HepG2 (cell line): ENCODE measurements around the gene NHERF2. TPM values are rescaled to one million over a fixed set of nuclear protein-coding genes. Genes with fewer than 3 reads are reported as not detected.

ENCODE experiments used
- ARID5B ChIP-seq: IDR thresholded peaks from 2 replicates; pipeline ENCODE4 v1.4.0; 2020; ENCODE audit warnings: mild to moderate bottlenecking, missing genetic modification reagents
- FLYWCH1 ChIP-seq: sonication (generic); formaldehyde crosslinking; IDR thresholded peaks from 2 replicates; pipeline ENCODE4 v1.8.1; 2023; ENCODE audit warnings: mild to moderate bottlenecking, missing genetic modification reagents
- FOXK1 ChIP-seq: sonication (generic); formaldehyde crosslinking; IDR thresholded peaks from 2 replicates; pipeline ENCODE4 v1.4.0; 2020; ENCODE audit warnings: low read depth, missing genetic modification reagents, borderline replicate concordance
- FOXO1 ChIP-seq: sonication (generic); formaldehyde crosslinking; IDR thresholded peaks from 2 replicates; pipeline ENCODE4 v1.4.0; 2020; ENCODE audit warnings: missing genetic modification reagents
- MAX ChIP-seq: IDR thresholded peaks from 2 replicates; pipeline ENCODE4 v1.6.1; 2012; ENCODE audit warnings: inconsistent platforms
- POLR2AphosphoS2 ChIP-seq: IDR thresholded peaks from 2 replicates; pipeline ENCODE4 v1.6.1; 2011; ENCODE audit warnings: low read depth, low read length, improper control_type of control experiment
- TFE3 ChIP-seq: IDR thresholded peaks from 2 replicates; pipeline ENCODE4 v1.6.1; 2016
- THRA ChIP-seq: sonication (generic); formaldehyde crosslinking; IDR thresholded peaks from 2 replicates; pipeline ENCODE4 v1.4.0; 2020; ENCODE audit warnings: missing genetic modification reagents, borderline replicate concordance
- ZNF143 ChIP-seq: sonication (generic); formaldehyde crosslinking; IDR thresholded peaks from 2 replicates; pipeline ENCODE4 v1.4.0; 2020; ENCODE audit warnings: missing genetic modification reagents
- ZNF558 ChIP-seq: sonication (generic); formaldehyde crosslinking; IDR thresholded peaks from 2 replicates; pipeline ENCODE4 v1.9.0; 2022; ENCODE audit warnings: mild to moderate bottlenecking, missing genetic modification reagents, borderline replicate concordance
- ZNF576 ChIP-seq: sonication (generic); formaldehyde crosslinking; IDR thresholded peaks from 2 replicates; pipeline ENCODE4 v1.4.0; 2020; ENCODE audit warnings: mild to moderate bottlenecking, missing genetic modification reagents
- polyA plus RNA-seq, 8 experiments: library from polyadenylated mRNA; depleted of rRNA in 3 of 8; stranded (reverse) in 7 of 8; unstranded in 1 of 8; fragments of >200 nt; fragmentation: Illumina TruSeq in 4 of 8; extraction: Trizol in 4 of 8; gene quantifications; 2 replicates each; pipeline versions ENCODE4 v1.2.1 to v1.2.3, GENCODE V29; 2011 to 2016; ENCODE audit warnings: low read depth in 4 of 8, missing spikeins in 1 of 8, mixed read lengths in 1 of 8; ENCODE audit not compliant: insufficient read depth in 1 of 8
- total RNA-seq, 5 experiments: library from RNA; depleted of rRNA; stranded (reverse); fragments of >200 nt; fragmentation: Illumina TruSeq; extraction: Trizol; gene quantifications; 2 replicates each; pipeline ENCODE4 v1.2.3, GENCODE V29; 2016; ENCODE audit warnings: low read depth in 1 of 5

NHERF2 gene
- total and polyA plus RNA-seq, 2 of the 13 experiments (the other 11 are each of a cell fraction or from before 2014, with no cell fraction given) = 23.7 to 39.3 TPM

- TF ChIP-seq TFE3 (peak; percentile 60; the same call in 1 of the 2 replicates), POLR2AphosphoS2 (no peak), ZNF143 (peak; percentile 60), FOXK1 (CRISPR knock-in tag) (peak; percentile 73; the same call in 1 of the 2 replicates), THRA (CRISPR knock-in tag) (no peak; the same call in 1 of the 2 replicates), ZNF558 (CRISPR knock-in tag) (peak; percentile 34; the same call in 1 of the 2 replicates), FOXO1 (CRISPR knock-in tag) (peak; percentile 81), FLYWCH1 (CRISPR knock-in tag) (0 out of 2 replicates have a peak, but pooled peaks have one; percentile 66), ARID5B (CRISPR knock-in tag) (peak; percentile 86), MAX (peak; percentile 69), ZNF576 (CRISPR knock-in tag) (peak; percentile 82; the same call in 1 of the 2 replicates)
Measured at GRCh38 chr16:2035431-2036199, 8.9 kb downstream of the NHERF2 start (continued).
